ENCODE measurements around the gene HPCAL1. TPM values are rescaled to one million over a fixed set of nuclear protein-coding genes. Genes with fewer than 3 reads are reported as not detected.

HPCAL1 gene
- total RNA-seq, 1 experiment from 2014 or later = 312 TPM

DNA sequence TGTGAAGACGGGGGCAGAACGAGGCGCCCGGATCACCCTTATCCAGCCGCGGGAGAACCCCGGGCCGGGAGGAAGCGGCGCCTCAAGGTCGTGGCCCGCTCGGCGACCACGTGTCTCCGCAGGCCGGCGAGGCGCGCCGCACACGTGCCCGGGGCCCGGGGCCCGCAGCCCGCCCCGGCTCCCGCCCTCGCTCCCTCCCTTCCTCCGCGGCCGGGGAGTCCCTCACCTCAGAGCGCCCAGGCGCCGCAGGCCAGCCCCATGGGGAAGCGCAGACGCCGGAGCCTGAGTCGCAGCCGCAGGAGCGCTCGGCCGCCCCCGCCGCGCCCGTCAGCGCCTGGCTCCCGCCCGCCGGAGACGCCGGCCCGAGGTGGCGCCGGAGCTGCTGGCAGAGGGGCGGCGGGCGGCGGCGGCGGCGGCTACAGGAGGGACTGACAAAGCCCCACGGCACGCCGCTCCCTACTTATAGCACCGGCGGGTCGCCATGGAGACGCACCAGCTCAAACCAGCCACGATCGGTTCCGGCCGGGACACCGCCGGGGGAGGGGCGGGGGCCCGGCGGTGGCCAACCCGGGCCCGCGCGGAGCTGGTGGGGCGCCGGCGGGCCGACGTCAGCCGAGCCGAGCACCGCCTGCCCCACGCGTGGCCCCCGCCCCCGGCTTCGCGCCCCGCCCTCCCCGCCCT, 145.3 kb downstream of the HPCAL1 start, which contains the start of gene ODC1:
ODC1 (minus strand) TSS at position 433 of the 681 bp plus-strand sequence. CDS start 3,295 bp downstream, outside the sequence.
- TF ChIP-seq EZH2phosphoT487 (IDR thresholded peaks at IDR 0.05; ENCODE audit: borderline replicate concordance, low read length) = no peak
- TF ChIP-seq CTCF (conservative IDR thresholded peaks at IDR 0.05; ENCODE audit: low read depth, low read length) = no peak
- TF ChIP-seq EZH2 (IDR thresholded peaks at IDR 0.05; ENCODE audit: low read length, unreplicated experiment) = no peak
- ChIA-PET CTCF (interaction anchor here (0.6 to 0.8 kb wide), 4 partner anchors 11 to 227 kb away, joined by 3 read pairs; no protein-coding TSS in a partner anchor), POLR2A (ENCODE audit: unreplicated experiment) (interaction anchor here (0.6 to 1.3 kb wide), 5 partner anchors 45 to 191 kb away, joined by 4 to 21 read pairs (median 9); no protein-coding TSS in a partner anchor)
- Histone ChIP-seq H3K9me3 (ENCODE audit: low read length) (no peaks in the 10 kb centered on the region), H3K9me2 (replicated peaks; ENCODE audit: low read length) (no peaks in the 10 kb centered on the region), H2AFZ (ENCODE audit: low read length) (peak within 1 kb of the TSS; percentile 27; the same call in 1 of the 2 replicates), H3K36me3 (ENCODE audit: low read depth, low read length) (peaks cover 44% of the 10 kb centered on the region), H3K9ac (ENCODE audit: low read length) (peak within 1 kb of the TSS; percentile 97), H3K79me2 (ENCODE audit: low read length) (peaks cover 66% of the 10 kb centered on the region), H3K4me3 (ENCODE audit: low read length) (peak within 1 kb of the TSS; percentile 94), H3K4me1 (ENCODE audit: insufficient read depth, low read length) (peaks cover 49% of the 10 kb centered on the region), H3K27ac (ENCODE audit: low read length) (peak within 1 kb of the TSS; percentile 92), H3K27me3 (ENCODE audit: low read length) (no peaks in the 10 kb centered on the region), H3K4me2 (ENCODE audit: low read length) (peak within 1 kb of the TSS; percentile 92), H3F3A (ENCODE audit: low read length, unreplicated experiment) (peaks cover 13% of the 10 kb centered on the region), H4K20me1 (ENCODE audit: low read length) (peaks cover 46% of the 10 kb centered on the region)
- no TSS peak for BruUV-seq (replicated peaks)
- intact Hi-C loops (cut with micrococcal nuclease) = loop anchor here (5.0 kb wide), 1 partner anchor 149 kb away; no protein-coding TSS in a partner anchor
- DNase-seq (no peak), ATAC-seq (peak; percentile 66)

GRCh38 chr2:10448576-10449485, 146.1 kb downstream of the HPCAL1 start:
- no peaks in the 10 kb centered on the region for H3K9me2 ChIP-seq (replicated peaks; ENCODE audit: low read length)
- DNase-seq (peak; percentile 97), ATAC-seq (peak; percentile 39)
- H2AFZ ChIP-seq (ENCODE audit: low read length) = peak overlapping the region; percentile 27; the same call in 1 of the 2 replicates
- H3K9me3 ChIP-seq (ENCODE audit: low read length) = no peaks in the 10 kb centered on the region
- H3F3A ChIP-seq (ENCODE audit: low read length, unreplicated experiment) = peaks cover 5% of the 10 kb centered on the region
- ChIA-PET CTCF (interaction anchor here (0.5 to 0.8 kb wide), 4 partner anchors 12 to 143 kb away, joined by 3 read pairs; no protein-coding TSS in a partner anchor), POLR2A (ENCODE audit: unreplicated experiment) (interaction anchor here (0.6 to 1.3 kb wide), 5 partner anchors 45 to 190 kb away, joined by 4 to 21 read pairs (median 9); no protein-coding TSS in a partner anchor)
- TSS peak; percentile 68 for BruUV-seq (replicated peaks)
- peak overlapping the region; percentile 92 for H3K27ac ChIP-seq (ENCODE audit: low read length)
- H3K4me3 ChIP-seq (ENCODE audit: low read length) = peak overlapping the region; percentile 68
- peaks cover 38% of the 10 kb centered on the region for H4K20me1 ChIP-seq (ENCODE audit: low read length)
- peaks cover 55% of the 10 kb centered on the region for H3K4me1 ChIP-seq (ENCODE audit: insufficient read depth, low read length)
- TF ChIP-seq CTCF (conservative IDR thresholded peaks at IDR 0.05; ENCODE audit: low read depth, low read length) (0 out of 2 replicates have a peak, but pooled peaks have one; percentile 15), EZH2phosphoT487 (IDR thresholded peaks at IDR 0.05; ENCODE audit: borderline replicate concordance, low read length) (peak; percentile 61), EZH2 (IDR thresholded peaks at IDR 0.05; ENCODE audit: low read length, unreplicated experiment) (no peak)
- H3K79me2 ChIP-seq (ENCODE audit: low read length) = peaks cover 58% of the 10 kb centered on the region
- intact Hi-C loops (cut with micrococcal nuclease) = loop anchor here (5.0 kb wide), 1 partner anchor 148 kb away; no protein-coding TSS in a partner anchor
- H3K4me2 ChIP-seq (ENCODE audit: low read length) = peak overlapping the region; percentile 92
- peak overlapping the region; percentile 97 for H3K9ac ChIP-seq (ENCODE audit: low read length)
- H3K27me3 ChIP-seq (ENCODE audit: low read length) = no peaks in the 10 kb centered on the region
- peaks cover 36% of the 10 kb centered on the region for H3K36me3 ChIP-seq (ENCODE audit: low read depth, low read length)
